GM19397 (cell line): ENCODE results near the gene CYP2U1.
"Not testable (repeated sequence)": the region's sequence is repeated elsewhere in the genome, so short reads cannot be mapped to it uniquely, and the experiment has no call there.

Source experiments
- ATAC-seq: cut with Tn5 transposase; IDR thresholded peaks from one replicate; pipeline ENCODE4 v1.9.1; 2021; ENCODE audit warnings: mild to moderate bottlenecking, moderate library complexity; ENCODE audit not compliant: unreplicated experiment

Gene CYP2U1

GRCh38 chr4:107917500-107917899, 13.8 kb upstream of the CYP2U1 start:
- no peak for ATAC-seq

GRCh38 chr4:107922486-107923473, 8.6 kb upstream of the CYP2U1 start:
- no peak for ATAC-seq

- ATAC-seq: not testable (repeated sequence)
Observed at GRCh38 chr4:107925713-107926112, 5.6 kb upstream of the CYP2U1 start.

GRCh38 chr4:107926875-107927274, 4.5 kb upstream of the CYP2U1 start:
- ATAC-seq: not testable (repeated sequence)

- no peak for ATAC-seq
Observed at GRCh38 chr4:107931775-107932321, 499 bp downstream of the CYP2U1 start.

- ATAC-seq: no peak
Observed at GRCh38 chr4:107935246-107935645, 3.9 kb downstream of the CYP2U1 start.

GRCh38 chr4:107937040-107937439, 5.7 kb downstream of the CYP2U1 start:
- ATAC-seq: no peak

- no peak for ATAC-seq
Observed at GRCh38 chr4:107939307-107939706, 8.0 kb downstream of the CYP2U1 start.

GRCh38 chr4:107945809-107946208, 14.5 kb downstream of the CYP2U1 start:
- no peak for ATAC-seq

- no peak for ATAC-seq
Observed at GRCh38 chr4:107950746-107951540, 19.6 kb downstream of the CYP2U1 start.

- ATAC-seq: no peak
Observed at GRCh38 chr4:107951551-107951950, 20.2 kb downstream of the CYP2U1 start.

GRCh38 chr4:107956011-107956410, 24.7 kb downstream of the CYP2U1 start:
- ATAC-seq: no peak

- ATAC-seq: no peak
Observed at GRCh38 chr4:107966903-107967302, 35.6 kb downstream of the CYP2U1 start.

- ATAC-seq: not testable (repeated sequence)
Observed at GRCh38 chr4:107967519-107967918, 36.2 kb downstream of the CYP2U1 start.

- not testable (repeated sequence) for ATAC-seq
Observed at GRCh38 chr4:107967921-107968320, 36.6 kb downstream of the CYP2U1 start.

GRCh38 chr4:107970063-107970798, 38.9 kb downstream of the CYP2U1 start:
- ATAC-seq: no peak

GRCh38 chr4:107972605-107973004, 41.3 kb downstream of the CYP2U1 start:
- no peak for ATAC-seq

- no peak for ATAC-seq
Observed at GRCh38 chr4:107974523-107974922, 43.2 kb downstream of the CYP2U1 start.

- ATAC-seq: no peak
Observed at GRCh38 chr4:107977482-107977881, 46.1 kb downstream of the CYP2U1 start.

- no peak for ATAC-seq
Observed at GRCh38 chr4:107977966-107978705, 46.8 kb downstream of the CYP2U1 start.
